Activated CD4-positive, CD25-positive, alpha-beta regulatory T cell treated with anti-CD3 and anti-CD28 coated beads, Interleukin-2, amount 50 U/mL, for 16 hours (primary cell): Measurements from ENCODE around the gene ADAMTS2.

Experiments
- DNase-seq: peaks from one replicate; pipeline ENCODE4 v3.0.0-alpha.2; 2020; ENCODE audit warnings: low read depth, low spot score

The ADAMTS2 gene

DNA sequence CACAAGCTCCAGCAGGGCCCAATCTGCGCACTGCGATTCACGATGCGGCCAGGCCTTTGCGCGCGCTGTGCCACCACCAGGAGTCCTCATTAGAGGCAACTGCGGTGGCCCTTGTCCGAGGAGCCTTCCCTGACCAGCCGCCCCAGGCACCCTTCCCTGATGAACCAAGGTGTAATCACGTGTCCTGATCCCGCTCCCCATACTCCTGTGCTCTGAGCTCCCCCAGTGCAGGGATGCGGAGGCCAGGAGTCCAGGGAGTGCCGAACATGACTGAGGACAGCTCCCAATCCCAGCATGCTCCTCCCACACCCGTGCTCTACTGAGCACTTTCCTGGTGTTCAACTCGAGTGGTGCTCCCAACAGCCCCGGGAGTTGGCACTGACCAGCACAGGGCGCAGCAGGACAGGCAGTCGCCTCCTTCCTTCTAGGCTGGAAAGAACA lies 150.3 kb downstream of the ADAMTS2 start:
- DNase-seq = no peak

DNA sequence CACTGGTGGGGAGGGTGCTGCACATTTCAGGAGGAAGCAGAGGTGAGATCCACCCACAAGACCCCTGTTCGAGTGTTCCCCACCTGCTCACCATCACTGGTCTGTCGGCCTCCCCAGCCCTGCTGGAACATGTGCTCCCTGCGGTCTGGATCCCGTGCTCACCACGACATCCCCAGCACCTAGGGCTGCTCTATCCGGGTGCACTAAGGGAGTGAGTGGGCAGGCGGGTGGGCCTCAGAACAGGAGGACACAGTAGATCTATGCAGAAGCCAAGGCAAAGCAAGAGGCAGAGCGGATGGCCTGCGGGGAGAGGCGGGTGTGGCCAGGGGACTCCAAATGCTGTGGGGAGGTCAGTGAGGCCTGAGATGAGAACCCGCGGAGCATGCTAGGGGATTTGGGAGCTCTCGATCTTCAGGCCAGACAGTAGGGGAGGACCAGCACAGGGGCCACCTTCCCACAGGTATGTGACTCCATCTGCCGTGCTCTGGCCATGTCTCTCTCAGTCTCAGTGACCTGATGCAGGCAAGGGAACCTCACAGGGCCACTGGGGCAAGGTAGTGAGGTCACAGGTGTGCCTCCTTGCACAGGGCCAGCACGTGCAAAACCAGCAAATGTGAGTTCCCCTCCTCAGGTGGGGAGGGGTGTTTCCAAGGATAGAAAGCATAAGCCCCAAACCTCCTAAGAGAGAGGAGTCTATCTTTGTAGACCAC lies 150.9 kb downstream of the ADAMTS2 start:
- no peak for DNase-seq

DNA sequence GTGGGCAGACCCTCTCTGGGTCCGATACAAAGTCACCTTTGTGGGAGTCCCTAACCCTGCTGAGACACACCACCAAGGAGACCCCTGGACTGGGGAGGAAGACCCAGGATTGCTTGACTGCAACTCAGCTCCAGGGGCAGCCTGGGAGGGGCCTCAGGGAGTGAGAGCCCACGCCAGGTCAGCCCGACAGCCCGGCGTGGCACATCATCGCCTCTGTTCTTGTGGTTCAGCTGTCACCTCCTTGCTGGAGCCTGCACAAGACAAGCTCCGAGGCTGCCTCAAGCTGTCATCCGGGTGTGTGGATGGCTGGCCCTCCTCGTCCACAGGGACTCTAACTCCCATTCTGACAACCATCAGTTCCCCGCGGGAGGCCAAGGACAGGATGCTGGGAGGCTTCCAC lies 151.5 kb downstream of the ADAMTS2 start:
- DNase-seq = no peak

DNA sequence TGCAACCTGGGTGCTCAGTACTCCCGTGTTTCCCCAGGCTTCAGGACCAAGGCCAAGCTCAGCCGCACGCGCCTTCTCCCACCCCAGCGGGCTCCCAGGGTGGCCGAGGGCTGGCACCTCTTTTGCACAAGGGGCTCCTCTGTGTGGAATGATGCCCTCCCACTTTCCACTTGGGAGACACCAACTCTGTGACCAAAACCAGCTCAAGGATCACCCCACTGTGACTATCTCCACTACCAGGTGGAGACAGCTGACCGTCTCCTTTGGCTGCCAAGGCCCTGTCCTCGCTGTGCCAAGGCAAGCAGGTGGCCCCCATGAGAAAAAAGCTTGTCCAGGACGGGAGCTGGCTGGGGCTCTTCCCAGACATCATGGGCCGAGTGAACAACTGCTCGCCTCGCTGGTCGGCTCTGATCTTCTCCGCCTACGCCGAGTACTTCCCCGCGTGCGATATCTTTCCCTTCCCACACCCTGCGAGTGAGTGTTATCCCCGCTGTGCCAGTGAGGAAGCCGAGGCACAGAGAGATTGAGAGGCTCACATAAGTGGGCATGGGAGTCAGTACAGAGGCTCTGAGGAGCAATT lies 152.3 kb downstream of the ADAMTS2 start:
- no peak for DNase-seq

DNA sequence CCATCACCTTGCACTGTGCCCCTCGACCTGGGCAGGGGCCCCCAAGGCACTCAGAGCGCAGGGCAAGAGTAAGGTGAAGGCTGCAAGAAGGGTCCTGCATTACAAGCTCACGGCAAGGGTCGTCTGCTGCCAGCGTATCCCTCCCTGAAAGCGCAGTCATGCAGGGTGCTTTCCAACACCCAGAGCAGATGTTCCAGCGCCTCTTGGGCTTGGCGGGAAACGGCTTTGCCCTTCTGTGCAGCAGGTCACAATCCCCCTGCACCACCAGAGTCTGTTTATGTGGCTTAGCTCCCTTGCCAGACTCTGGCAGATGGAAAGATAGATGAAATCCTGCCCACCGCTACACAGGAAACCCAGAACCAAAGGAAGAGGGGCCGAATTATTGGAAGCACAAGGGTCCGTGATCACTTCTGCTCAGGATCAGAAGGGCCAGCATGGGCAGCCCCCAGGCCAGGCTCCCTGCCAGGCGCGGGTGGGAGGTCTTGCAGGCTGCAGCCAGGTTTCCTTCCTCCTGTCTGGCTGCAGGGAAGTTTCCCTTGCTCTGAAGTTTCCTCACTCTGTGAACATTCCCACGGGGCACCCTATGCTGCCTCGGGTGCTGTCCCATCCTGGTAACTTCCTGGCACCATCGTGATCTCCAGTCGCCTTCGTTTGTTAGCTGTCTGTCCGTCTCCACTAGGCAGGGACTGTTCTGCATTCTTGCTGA lies 152.9 kb downstream of the ADAMTS2 start:
- DNase-seq = no peak

DNA sequence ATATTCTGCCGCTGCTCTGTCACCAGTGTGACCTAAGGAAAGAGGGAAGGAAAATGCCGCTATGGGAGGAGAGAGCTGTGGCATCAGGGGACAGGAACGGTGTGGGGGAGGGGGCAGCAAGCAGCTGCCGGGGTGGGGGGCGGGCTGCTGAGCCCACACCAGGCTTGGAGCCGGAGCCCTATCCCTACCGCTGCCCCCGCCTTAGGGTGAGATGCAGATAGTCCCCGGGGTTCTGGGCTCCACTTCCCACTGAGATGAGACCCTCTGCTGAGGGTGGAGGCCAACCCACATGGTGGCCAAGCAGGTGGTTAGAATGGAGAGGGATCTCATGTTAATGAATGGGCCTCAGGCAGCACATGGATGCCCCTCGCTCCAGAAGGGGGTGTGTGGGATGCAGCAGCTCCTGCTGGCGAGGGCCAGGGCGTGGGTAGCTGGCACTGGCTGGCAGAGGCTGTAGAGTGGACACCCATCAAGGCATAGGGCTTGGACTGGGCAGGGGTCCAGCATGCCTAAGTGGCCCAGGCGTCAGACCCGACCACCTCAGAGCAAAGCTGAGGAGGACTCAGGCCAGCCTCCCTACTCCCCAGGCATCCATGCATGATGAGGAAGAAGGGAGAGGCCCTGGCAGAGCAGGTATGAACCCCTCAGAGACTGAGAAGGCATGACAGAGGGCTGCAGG lies 153.6 kb downstream of the ADAMTS2 start:
- no peak for DNase-seq

GRCh38 chr5:179190851-179191505 lies 154.3 kb downstream of the ADAMTS2 start:
- no peak for DNase-seq

- no peak for DNase-seq
Measured at GRCh38 chr5:179188636-179189035, 156.6 kb downstream of the ADAMTS2 start.

- DNase-seq = no peak
Measured at GRCh38 chr5:179187681-179188575, 157.3 kb downstream of the ADAMTS2 start.

DNA sequence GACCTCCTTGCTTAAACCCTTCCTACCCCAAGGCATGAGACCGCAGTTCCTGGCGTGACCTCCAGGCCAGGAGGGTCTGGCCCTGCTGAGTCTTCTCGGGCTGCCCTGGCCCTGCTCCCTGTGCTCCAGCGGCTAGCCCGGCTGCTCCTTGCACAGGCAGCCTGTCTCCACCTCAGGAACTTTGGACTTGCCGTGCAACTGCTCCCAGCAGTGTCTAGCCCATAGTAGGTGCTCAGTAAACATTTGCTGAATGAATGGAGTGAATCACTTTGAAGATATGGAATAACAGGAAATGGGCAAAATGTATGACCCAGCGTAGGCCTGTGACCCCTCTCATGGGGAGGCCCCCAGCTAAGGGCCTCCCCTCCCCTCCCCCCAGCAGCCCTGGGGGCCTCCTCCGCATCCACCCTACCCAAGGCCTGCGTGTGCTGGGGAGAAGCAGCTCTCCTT lies 158.0 kb downstream of the ADAMTS2 start:
- DNase-seq = no peak

- DNase-seq = no peak
Measured at GRCh38 chr5:179186801-179187200, 158.5 kb downstream of the ADAMTS2 start.

DNA sequence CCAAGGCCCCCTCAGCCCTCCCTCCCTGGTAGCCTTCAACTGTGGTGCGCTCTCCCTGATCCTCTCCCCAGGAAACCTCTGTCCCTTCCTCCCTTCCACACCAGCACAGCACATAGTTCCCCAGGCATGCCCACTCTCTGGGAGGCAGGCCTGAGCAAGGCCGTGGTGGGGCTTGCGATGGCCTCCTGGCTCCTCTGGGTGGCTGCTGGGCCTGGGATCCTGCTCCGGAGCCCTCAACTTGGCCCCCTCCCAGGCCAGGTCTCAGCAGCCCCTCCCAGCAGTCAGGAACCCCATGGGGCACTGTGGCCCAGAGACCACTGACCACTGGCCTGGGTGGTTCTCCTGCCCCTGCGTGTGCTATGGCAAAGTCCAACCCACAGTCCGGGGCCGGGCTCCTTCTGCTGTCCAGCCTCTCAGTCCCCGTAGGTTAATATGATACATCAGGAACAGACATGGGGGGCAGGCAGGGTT lies 159.3 kb downstream of the ADAMTS2 start:
- no peak for DNase-seq

- no peak for DNase-seq
Measured at GRCh38 chr5:179185256-179185940, 159.9 kb downstream of the ADAMTS2 start.

- no peak for DNase-seq
Measured at GRCh38 chr5:179184521-179185050, 160.7 kb downstream of the ADAMTS2 start.

DNA sequence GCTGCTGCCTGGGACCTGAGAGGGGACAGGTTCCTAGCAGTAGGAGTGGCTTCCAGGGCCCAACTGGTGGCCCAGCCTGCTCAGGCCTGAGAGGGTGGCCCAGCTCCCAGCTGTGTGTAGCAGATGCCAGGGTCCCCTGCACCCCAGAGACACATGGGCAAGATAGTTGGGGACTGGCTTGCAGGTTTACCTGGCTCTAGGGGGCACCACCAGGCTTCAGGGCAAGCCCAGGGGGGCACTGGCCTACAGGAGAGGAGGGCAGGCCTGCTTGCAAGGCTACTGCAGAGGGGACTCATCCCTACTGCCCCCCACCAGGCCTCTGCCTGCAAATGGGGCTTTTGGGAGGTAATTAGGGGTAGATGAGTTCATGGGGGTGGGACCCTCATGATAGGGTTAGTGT lies 161.8 kb downstream of the ADAMTS2 start:
- DNase-seq = no peak

- no peak for DNase-seq
Measured at GRCh38 chr5:179182601-179183000, 162.7 kb downstream of the ADAMTS2 start.

GRCh38 chr5:179181988-179182387 lies 163.3 kb downstream of the ADAMTS2 start:
- no peak for DNase-seq

GRCh38 chr5:179180921-179181645 lies 164.2 kb downstream of the ADAMTS2 start:
- no peak for DNase-seq

GRCh38 chr5:179180061-179180610 lies 165.1 kb downstream of the ADAMTS2 start:
- DNase-seq = no peak
